GM19025 (cell line): ENCODE results near the gene OSTM1.

Source experiments
- ATAC-seq: cut with Tn5 transposase; IDR thresholded peaks from one replicate; pipeline ENCODE4 v1.9.1; 2021; ENCODE audit warnings: mild to moderate bottlenecking, low read depth, moderate library complexity; ENCODE audit not compliant: unreplicated experiment

The OSTM1 gene, protein sequence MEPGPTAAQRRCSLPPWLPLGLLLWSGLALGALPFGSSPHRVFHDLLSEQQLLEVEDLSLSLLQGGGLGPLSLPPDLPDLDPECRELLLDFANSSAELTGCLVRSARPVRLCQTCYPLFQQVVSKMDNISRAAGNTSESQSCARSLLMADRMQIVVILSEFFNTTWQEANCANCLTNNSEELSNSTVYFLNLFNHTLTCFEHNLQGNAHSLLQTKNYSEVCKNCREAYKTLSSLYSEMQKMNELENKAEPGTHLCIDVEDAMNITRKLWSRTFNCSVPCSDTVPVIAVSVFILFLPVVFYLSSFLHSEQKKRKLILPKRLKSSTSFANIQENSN

DNA sequence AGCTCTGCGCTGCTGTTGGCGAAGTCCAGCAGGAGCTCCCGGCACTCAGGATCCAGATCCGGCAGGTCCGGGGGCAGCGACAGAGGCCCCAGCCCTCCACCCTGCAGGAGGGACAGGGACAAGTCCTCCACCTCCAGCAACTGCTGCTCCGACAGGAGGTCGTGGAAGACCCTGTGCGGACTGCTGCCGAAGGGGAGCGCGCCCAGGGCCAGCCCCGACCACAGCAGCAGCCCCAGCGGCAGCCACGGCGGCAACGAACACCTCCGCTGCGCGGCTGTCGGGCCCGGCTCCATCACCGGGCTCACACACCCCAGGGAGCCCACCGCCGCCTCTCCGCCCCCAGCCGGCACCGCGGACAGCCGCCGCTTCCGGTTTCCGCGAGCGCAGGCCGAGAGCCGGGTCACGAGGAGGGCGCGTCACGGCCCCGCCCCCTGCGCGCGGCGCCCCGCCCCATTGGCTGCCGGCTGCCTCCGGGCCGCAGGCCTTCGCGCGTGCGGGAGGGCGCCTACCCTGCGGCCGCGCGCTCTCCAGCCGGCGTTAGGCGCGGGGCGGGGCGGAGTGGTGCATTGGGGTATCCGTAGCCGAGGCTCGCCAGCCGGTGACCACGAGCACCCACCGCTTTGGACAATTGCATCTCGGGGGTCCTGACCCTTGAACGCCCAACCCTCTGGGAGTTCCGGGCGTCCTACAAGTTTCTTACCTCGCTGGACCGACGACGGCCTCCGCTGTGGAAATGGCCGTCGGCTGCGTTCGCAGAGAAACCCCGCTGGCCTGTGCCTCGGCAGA is at the start of gene OSTM1:
TSS of gene OSTM1 (minus strand) at position 383 of the 786 bp plus-strand sequence. CDS start at position 293, 90 bp downstream.
- ATAC-seq: peak; percentile 98

- no peak for ATAC-seq
Measured at GRCh38 chr6:108123946-108124345, 49.4 kb upstream of the OSTM1 start.

GRCh38 chr6:108123481-108123929 is 49.0 kb upstream of the OSTM1 start:
- no peak for ATAC-seq

DNA sequence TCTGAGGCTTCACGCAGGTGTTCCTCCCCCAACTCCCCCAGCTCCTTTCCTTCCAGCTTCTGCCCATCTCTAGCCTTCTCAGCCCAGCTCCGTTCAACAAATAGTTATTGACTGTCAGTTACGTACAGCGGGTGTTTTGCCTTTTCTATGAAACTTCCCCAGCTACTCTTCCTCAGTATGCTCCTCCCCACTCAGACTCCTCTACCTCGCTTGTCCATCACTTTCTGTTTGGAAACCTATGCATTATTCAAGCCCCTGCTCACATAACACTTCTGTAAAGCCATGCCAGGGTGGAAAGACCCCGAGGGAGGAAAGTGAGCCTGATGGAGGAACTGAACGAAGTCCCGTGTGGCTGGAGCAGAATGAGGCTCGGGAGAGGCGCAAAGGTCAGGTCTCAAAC is 47.1 kb upstream of the OSTM1 start:
- no peak for ATAC-seq

DNA sequence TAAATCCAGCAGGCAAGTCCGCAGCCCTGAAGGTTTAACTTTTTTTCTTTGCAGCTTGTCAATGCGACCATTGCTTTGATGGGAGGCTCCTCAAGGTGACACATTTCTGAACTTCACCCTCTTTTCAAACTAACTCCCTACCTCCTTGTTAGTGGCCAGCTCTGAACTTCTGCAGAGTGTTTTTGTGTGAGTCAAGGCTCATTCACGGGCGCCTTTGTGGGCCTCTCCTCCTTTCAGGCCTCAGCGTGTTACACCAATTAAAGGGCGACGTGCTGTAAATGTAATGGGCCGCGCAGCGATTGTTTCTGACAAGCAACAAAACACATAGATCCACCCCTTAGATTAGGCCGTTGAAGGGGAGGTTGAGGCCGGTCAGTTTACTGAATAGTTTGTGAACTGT is 45.8 kb upstream of the OSTM1 start:
- no peak for ATAC-seq

GRCh38 chr6:108119769-108120141 is 45.2 kb upstream of the OSTM1 start:
- no peak for ATAC-seq

DNA sequence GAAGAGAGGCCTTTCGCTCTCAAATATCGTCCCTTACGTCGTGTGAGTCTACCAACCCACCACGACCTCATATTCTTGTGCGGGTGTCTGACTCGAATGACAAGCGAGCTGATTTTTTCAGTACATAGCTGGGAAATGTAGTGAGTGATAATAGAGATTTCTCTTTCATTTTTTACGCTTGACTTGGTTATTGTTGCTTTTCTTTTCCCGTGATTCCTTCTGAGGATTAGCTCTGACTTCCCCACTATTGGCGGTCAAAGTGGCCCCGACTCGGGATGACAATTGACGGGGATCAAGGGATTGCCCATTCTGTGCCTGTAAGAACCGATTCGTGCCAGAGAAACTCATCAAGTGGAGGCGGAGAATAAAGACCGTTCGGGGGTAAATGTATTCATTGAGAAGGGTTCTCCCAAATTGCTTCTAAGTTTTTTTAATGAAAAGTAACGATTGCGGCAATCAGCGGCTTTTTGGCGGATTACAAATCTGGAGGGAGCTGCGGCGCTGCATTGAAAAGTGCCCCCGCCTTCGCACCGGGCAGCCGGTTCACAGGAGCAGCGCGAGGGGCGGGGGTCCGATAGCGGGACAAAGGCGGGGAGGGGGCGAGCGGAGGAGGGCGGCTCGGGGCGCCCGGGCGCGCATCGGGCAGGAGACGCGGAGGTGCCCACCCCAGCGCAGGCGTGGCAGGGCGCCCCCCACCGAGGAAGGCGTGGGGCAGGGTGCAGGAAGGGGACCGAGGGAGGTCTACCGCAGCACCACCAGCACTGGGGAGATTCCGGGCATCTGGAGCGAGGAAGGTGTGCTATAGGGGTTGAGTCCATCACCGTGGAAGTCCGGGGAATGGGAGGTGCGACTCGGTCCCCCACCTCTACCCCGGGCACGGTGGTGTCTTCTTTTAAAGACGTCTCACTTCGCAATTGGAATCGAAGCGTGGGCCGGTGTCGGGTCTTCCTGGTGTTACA is 44.5 kb upstream of the OSTM1 start:
- ATAC-seq: no peak

- ATAC-seq: no peak
Measured at GRCh38 chr6:108118359-108118724, 43.8 kb upstream of the OSTM1 start.

DNA sequence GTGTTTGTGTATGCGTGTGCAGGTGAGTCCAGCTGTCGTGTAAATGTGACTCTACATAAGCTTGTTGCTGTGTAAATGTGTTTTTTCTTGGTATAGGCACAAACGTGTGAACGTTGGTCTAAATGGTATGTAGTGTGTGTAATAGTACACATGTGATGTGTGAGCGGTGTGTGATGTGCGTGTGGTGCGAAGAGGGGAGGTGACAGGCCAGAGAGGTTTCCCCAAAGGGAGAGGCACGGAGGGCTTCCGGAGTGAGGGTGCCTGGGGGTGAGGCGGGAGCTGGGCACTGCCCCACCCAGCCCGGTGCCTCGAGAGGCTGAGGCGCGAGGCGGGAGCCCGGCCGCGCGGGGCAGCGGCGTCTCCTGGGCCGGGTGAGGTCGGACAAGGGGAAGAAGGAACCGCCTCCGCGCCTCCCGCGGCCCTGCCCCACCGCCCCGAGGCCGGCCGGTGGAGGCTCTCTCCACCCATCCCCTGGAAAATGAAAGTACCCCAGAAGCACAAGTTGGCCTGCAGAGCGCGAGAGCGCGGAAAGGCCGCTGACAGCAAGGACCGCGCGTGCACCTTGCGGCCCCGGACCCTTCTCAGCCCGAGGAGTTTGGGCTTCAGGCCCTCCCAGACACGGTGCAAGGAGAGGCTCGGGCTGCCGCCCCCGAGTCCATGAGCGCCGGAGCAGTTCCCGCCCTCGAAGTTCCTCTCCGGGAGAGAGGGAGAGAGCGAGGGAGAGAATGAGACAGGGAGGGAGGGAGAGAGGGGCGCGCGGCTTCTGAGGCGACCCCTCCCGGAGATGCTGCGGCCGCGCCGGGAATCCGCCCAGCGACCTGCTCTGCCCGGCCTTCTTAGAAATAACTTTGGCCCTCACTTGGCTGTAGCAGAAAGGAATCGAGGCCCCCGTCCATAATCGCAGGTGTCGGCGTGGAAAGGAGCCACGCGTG is 43.2 kb upstream of the OSTM1 start:
- ATAC-seq: peak; percentile 65

GRCh38 chr6:108116546-108117426 is 42.2 kb upstream of the OSTM1 start:
- no peak for ATAC-seq

DNA sequence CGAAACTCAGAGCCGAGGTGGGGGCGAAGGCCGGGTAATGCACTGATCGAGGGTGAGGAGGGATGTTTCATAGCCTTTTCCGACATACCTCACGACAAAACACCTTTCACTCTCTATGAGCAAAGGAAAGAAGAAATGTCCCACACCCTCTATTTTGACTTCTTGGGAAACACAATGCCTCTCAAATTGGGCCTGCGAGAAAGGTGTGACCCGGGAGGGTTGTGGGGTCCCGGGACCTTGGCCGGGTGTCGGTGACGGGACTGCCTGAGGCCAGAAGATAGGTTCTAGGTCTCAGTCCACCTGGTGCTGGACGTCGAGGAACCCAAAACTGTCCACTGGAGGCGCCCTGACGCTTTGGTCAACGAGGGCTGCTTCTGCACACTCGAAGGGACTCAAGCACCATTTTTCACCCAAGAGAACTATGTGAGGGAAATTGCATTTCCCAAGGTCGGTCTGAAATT is 41.1 kb upstream of the OSTM1 start:
- no peak for ATAC-seq

GRCh38 chr6:108114841-108115597 is 40.5 kb upstream of the OSTM1 start:
- no peak for ATAC-seq

DNA sequence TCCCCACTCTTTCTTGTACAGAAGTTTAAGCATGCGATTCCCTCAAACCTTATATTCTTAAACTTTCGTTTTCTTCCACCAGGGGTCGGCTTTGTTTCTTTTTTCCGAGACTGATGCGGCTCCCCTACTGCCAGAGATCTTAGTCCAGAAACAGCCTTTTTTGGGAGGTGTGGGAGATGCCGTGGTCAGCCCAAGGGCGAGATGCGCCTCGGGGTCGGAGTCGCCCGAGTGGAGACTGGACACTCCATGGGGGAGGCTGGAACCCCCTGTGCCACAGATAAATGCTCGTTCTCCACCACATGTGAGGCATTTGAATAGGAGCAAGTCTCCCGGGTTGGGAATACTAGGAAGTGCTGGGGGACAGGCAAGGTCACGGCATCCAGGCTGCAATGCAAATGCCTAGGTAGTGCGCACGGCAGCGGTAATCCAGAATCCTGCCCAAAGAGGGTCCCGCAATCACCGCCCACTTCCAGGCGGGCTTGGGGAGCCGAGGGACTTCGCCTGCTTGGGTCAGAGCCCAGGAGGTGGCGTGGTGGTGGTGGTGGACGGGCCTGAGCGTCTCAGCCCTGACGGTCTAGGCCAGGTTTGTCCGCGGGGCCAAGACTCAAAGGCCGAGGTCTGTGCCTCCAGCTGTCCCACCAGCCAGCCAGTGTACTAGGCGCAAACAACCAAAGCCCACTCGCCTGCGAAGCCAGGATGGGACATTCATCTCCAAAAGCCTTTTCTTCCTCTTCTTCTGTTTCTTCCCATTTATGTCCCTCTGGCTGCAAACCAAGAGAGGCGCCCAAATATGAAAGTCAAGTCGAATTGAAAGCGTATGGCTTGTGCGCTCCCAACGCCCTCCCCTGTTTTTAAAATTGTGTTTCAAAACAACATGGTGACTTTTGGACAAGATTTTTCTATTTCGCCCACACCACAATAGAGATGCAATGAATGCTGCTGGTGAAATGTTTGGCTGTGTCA is 39.3 kb upstream of the OSTM1 start:
- no peak for ATAC-seq

DNA sequence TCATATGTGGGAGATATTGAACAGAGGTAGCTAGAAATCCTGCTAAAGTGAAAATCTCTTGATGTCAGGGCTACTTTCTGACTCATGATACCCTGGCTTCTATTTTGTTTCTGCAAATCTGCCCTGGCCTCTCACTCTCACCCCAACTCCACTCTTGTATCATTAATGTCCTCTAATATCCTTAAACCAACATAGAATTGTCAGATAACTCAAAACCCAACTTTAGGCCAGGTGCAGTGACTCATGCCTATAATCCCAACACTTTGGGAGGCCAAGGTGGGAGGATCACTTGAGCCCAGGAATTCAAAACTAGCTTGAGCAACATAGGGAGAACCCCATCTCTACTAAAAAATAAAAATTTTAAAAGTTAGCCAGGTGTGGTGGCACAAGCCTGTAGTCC is 33.8 kb upstream of the OSTM1 start:
- ATAC-seq: no peak

DNA sequence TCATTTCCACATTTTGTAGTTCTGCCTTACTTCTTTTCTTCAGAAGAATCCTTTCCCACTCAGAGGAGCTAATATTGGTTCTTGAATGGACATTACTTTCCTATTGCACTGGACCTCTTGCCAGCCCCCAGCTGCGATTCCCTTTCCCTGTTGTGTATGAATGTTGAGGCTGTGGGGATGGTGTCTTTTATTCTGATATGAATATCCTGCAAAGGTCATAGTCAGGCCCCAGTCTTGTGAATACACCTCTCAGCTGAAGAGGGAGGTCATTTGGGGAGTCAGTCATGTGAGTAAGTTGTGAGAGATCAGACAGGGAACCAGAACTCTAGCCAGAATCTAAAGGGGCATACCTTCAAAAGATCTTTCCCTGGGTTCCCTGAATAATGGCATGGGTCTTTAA is 32.6 kb upstream of the OSTM1 start:
- no peak for ATAC-seq

GRCh38 chr6:108106694-108107093 is 32.2 kb upstream of the OSTM1 start:
- ATAC-seq: no peak

- ATAC-seq: no peak
Measured at GRCh38 chr6:108106261-108106660, 31.7 kb upstream of the OSTM1 start.
